Activated naive CD8-positive, alpha-beta T cell (primary cell): ENCODE results near the gene CCDC154.
"Not testable (repeated sequence)": the region's sequence is repeated elsewhere in the genome, so short reads cannot be mapped to it uniquely, and the experiment has no call there.

ENCODE experiments used
- H3K27ac Mint-ChIP-seq: one replicate; pipeline ENCODE4 v1.8.0; 2021; ENCODE audit warnings: mixed read lengths
- H3K27me3 Mint-ChIP-seq: one replicate; pipeline ENCODE4 v1.8.0; 2021; ENCODE audit warnings: mixed read lengths
- H3K36me3 Mint-ChIP-seq: one replicate; pipeline ENCODE4 v1.8.0; 2021; ENCODE audit warnings: mixed read lengths
- H3K4me1 Mint-ChIP-seq: one replicate; pipeline ENCODE4 v1.8.0; 2021; ENCODE audit warnings: low read depth, mixed read lengths
- H3K4me3 Mint-ChIP-seq: one replicate; pipeline ENCODE4 v1.8.0; 2021; ENCODE audit warnings: mild to moderate bottlenecking, mixed read lengths
- H3K9me3 Mint-ChIP-seq: one replicate; pipeline ENCODE4 v1.8.0; 2021; ENCODE audit warnings: low read depth, mixed read lengths

CCDC154 gene

DNA sequence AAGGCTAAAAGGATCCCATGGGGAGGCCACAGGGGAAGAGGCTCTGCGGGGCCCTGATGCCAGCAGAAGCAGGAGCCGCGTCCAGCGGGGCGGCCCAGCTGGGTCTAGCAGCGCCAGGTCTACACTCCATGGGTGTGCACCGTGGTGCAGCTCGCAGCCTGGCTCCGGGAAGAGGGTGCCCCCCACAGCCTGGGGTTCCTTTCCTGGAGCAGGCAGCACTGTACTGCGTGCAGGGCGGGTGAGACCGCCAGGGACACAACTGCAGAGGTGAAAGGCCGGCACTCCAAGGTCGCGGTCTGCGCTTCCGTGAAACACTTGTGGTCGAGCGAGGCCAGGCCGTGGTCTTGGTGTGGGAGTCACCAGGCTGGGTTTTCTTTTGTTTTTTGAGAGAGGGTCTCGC lies 6.5 kb upstream of the CCDC154 start:
- H3K27me3 Mint-ChIP-seq, result no peaks in the 10 kb centered on the region
- H3K4me1 Mint-ChIP-seq, result no peaks in the 10 kb centered on the region
- H3K9me3 Mint-ChIP-seq, result no peaks in the 10 kb centered on the region
- no peak overlapping the region for H3K27ac Mint-ChIP-seq
- H3K4me3 Mint-ChIP-seq, result no peak overlapping the region
- H3K36me3 Mint-ChIP-seq, result peaks cover 2% of the 10 kb centered on the region

- Mint-ChIP-seq H3K36me3 (peaks cover 2% of the 10 kb centered on the region), H3K4me1 (no peaks in the 10 kb centered on the region), H3K4me3 (no peak overlapping the region), H3K27ac (no peak overlapping the region), H3K27me3 (no peaks in the 10 kb centered on the region), H3K9me3 (no peaks in the 10 kb centered on the region)
Observed at GRCh38 chr16:1450218-1450617, 5.9 kb upstream of the CCDC154 start.

- Mint-ChIP-seq H3K27ac (no peak overlapping the region), H3K9me3 (no peaks in the 10 kb centered on the region), H3K27me3 (no peaks in the 10 kb centered on the region), H3K36me3 (peaks cover 2% of the 10 kb centered on the region), H3K4me1 (no peaks in the 10 kb centered on the region), H3K4me3 (no peak overlapping the region)
Observed at GRCh38 chr16:1449201-1449788, 4.9 kb upstream of the CCDC154 start.

GRCh38 chr16:1448536-1449116 lies 4.3 kb upstream of the CCDC154 start:
- Mint-ChIP-seq H3K4me1 (no peaks in the 10 kb centered on the region), H3K27me3 (no peaks in the 10 kb centered on the region), H3K36me3 (peaks cover 2% of the 10 kb centered on the region), H3K9me3 (no peaks in the 10 kb centered on the region), H3K4me3 (no peak overlapping the region), H3K27ac (no peak overlapping the region)

GRCh38 chr16:1447965-1448364 lies 3.6 kb upstream of the CCDC154 start:
- Mint-ChIP-seq H3K9me3 (no peaks in the 10 kb centered on the region), H3K27ac (no peak overlapping the region), H3K4me3 (no peak overlapping the region), H3K4me1 (no peaks in the 10 kb centered on the region), H3K36me3 (peaks cover 2% of the 10 kb centered on the region), H3K27me3 (no peaks in the 10 kb centered on the region)

GRCh38 chr16:1446296-1447080 lies 2.1 kb upstream of the CCDC154 start:
- Mint-ChIP-seq H3K9me3 (no peaks in the 10 kb centered on the region), H3K27me3 (no peaks in the 10 kb centered on the region), H3K4me3 (no peak overlapping the region)

DNA sequence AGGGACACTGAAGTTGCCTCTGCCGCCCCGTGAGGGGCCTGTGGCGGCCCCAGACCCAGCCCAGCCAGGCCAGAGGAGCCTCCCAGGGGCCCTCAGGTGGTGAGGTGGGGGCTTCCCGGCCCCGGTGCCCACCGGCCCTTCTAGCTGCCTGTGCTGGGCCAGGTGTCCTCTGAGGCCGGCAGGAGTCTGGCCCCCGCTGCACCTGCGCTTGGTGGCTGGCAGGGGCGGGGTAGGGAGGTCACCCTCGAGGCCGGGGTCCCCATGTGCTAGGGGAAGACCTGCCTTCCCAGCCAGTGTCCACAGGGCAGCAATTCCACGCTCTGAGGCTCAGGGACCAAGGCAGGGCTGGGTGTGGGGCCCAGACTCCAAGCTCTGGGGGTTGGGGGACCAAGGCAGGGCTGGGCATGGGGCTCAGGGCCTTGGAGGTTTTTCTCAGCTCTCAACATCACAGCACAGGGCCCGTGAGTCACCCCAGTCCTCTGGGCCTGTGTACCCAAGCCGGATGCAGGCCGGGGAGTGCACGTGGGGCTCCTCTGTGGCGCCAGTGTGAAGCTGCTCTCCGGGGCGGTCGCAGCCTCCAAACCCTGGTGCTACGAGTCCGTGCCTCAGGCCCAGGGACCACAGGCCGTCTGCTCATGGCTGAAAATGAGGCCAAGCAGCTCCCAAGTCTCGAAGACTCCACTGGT lies 1.3 kb upstream of the CCDC154 start:
- no peaks in the 10 kb centered on the region for H3K36me3 Mint-ChIP-seq
- H3K27me3 Mint-ChIP-seq, result no peaks in the 10 kb centered on the region
- no peak overlapping the region for H3K27ac Mint-ChIP-seq
- H3K4me3 Mint-ChIP-seq, result no peak overlapping the region
- H3K4me1 Mint-ChIP-seq, result no peaks in the 10 kb centered on the region
- H3K9me3 Mint-ChIP-seq, result no peaks in the 10 kb centered on the region

More at GRCh38 chr16:1446296-1447080, 2.1 kb upstream of the CCDC154 start:
- no peak overlapping the region for H3K27ac Mint-ChIP-seq
- peaks cover 2% of the 10 kb centered on the region for H3K36me3 Mint-ChIP-seq
- no peaks in the 10 kb centered on the region for H3K4me1 Mint-ChIP-seq

GRCh38 chr16:1444730-1445517 lies 568 bp upstream of the CCDC154 start:
- no peaks in the 10 kb centered on the region for H3K36me3 Mint-ChIP-seq
- no peaks in the 10 kb centered on the region for H3K27me3 Mint-ChIP-seq
- H3K27ac Mint-ChIP-seq, result no peak overlapping the region
- no peaks in the 10 kb centered on the region for H3K9me3 Mint-ChIP-seq
- no peaks in the 10 kb centered on the region for H3K4me1 Mint-ChIP-seq
- H3K4me3 Mint-ChIP-seq, result no peak overlapping the region

GRCh38 chr16:1443403-1443973 lies 868 bp downstream of the CCDC154 start:
- no peaks in the 10 kb centered on the region for H3K36me3 Mint-ChIP-seq
- no peaks in the 10 kb centered on the region for H3K9me3 Mint-ChIP-seq
- H3K27me3 Mint-ChIP-seq, result no peaks in the 10 kb centered on the region
- no peaks in the 10 kb centered on the region for H3K4me1 Mint-ChIP-seq
- no peak overlapping the region for H3K4me3 Mint-ChIP-seq
- no peak overlapping the region for H3K27ac Mint-ChIP-seq

- H3K4me1 Mint-ChIP-seq, result no peaks in the 10 kb centered on the region
- H3K4me3 Mint-ChIP-seq, result no peak overlapping the region
- no peaks in the 10 kb centered on the region for H3K27me3 Mint-ChIP-seq
- H3K27ac Mint-ChIP-seq, result no peak overlapping the region
- no peaks in the 10 kb centered on the region for H3K36me3 Mint-ChIP-seq
- H3K9me3 Mint-ChIP-seq, result no peaks in the 10 kb centered on the region
Observed at GRCh38 chr16:1442697-1443096, 1.7 kb downstream of the CCDC154 start.

- Mint-ChIP-seq H3K27me3 (no peaks in the 10 kb centered on the region), H3K27ac (no peak overlapping the region), H3K4me3 (no peak overlapping the region), H3K36me3 (no peaks in the 10 kb centered on the region), H3K9me3 (no peaks in the 10 kb centered on the region), H3K4me1 (no peaks in the 10 kb centered on the region)
Observed at GRCh38 chr16:1441391-1441829, 2.9 kb downstream of the CCDC154 start.

- H3K36me3 Mint-ChIP-seq, H3K4me1 Mint-ChIP-seq, H3K27ac Mint-ChIP-seq, H3K27me3 Mint-ChIP-seq, H3K4me3 Mint-ChIP-seq, H3K9me3 Mint-ChIP-seq: not testable (repeated sequence)
Observed at GRCh38 chr16:1439699-1440074, 4.7 kb downstream of the CCDC154 start.

DNA sequence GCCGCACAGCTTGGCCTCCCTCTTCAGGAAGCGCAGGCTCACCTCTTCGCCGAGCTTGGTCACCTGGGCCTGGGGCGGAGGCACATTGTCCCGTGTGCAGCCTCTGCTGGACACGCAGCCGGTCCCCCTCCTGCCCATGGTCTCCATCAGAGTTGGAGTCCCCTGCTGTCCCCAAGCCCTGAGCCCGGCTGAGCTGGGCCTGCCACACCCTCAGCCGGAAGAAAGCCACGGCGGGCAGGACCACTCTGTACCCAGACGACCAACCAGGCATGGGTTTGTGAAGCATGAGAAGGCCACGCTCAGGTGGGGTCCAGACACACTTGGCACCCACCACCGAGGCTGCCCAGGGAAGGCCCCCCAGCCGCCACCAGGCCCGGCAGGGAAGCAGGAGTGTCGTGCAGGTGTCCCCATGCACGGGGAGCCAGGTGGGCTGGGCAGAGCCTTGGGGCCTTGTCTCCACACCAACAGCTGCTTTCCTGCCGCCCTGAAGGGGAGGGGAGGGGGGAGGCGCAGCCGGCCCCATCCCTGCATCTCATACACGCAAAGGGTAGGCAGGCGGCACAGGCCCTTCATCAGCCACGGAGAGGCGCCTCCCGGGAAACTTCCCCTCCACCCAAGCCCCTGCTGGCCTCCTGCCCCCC lies 5.2 kb downstream of the CCDC154 start:
- Mint-ChIP-seq H3K9me3 (no peaks in the 10 kb centered on the region), H3K4me1 (no peaks in the 10 kb centered on the region), H3K27ac (no peak overlapping the region), H3K27me3 (no peaks in the 10 kb centered on the region), H3K4me3 (no peak overlapping the region), H3K36me3 (no peaks in the 10 kb centered on the region)
